GM12864 (cell line): Measurements from ENCODE around the gene NANOS2.

Source experiments
- DNase-seq: peaks from one replicate; pipeline ENCODE4 v3.0.0-alpha.2; 2011; ENCODE audit warnings: low read depth
- H3K4me3 ChIP-seq: 2 replicates; pipeline ENCODE4 v1.5.1; 2011; ENCODE audit warnings: mild to moderate bottlenecking, low read depth, low read length, control low read depth
- CTCF ChIP-seq: IDR thresholded peaks from 2 replicates; pipeline ENCODE4 v1.5.1; 2011; ENCODE audit warnings: low read depth, mild to moderate bottlenecking, moderate library complexity, low read length, control low read depth, inconsistent platforms; ENCODE audit errors: missing control alignments

NANOS2 gene

GRCh38 chr19:45918721-45919120 is 4.1 kb upstream of the NANOS2 start:
- no peak for DNase-seq
- H3K4me3 ChIP-seq: no peak overlapping the region
- TF ChIP-seq CTCF: no peak

DNA sequence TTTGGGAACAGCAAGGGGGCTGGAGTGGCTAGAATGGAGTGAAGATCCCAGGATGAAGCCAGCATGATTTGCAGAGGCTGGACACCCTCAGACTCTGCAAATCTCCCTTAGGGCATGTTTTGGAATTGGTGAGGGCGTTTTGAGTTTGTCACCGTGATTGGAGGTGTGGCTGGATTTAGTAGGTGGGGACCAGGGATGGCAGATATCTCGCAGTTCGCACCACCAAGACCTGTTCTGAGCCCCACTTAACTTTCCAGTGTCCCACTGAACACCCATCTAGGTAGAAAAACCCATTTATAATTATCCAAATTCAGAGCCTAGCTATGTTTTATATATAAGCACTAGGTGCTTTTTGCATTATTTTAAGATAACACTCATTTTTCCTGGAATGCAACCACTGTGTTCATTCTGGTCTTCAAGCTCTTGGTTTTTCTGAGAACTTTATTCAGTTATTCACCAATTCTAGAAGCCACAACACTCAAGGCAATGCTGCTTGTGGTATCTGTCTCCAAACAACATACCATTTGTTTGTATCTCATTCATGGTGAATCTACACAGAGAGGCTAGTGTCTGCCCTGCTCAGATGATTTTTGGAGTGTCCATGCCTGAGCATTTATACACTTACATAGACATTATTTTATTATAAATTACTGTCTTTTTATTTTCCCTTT is 3.0 kb upstream of the NANOS2 start:
- DNase-seq: no peak
- TF ChIP-seq CTCF: no peak
- H3K4me3 ChIP-seq: no peak overlapping the region

DNA sequence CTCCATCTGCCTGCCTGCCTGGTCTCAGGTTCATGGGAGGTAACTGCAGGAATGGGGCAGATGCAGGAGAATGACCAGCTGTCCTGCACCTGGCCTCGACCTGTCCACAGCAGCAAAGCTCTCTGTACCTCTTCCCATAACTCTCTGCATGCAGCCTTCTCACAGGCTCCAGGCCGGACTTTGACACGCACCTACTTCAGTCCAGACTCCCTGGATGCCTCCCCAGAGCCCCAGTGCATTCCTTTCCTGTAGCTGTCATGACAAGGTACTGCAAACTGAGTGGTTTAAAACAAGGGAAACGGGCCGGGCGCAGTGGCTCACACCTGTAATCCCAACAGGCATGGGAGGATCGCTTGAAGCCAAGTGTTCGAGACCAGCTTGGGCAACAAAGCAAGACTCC is 3.3 kb downstream of the NANOS2 start:
- no peak overlapping the region for H3K4me3 ChIP-seq
- TF ChIP-seq CTCF: no peak
- no peak for DNase-seq

- no peak for DNase-seq
- H3K4me3 ChIP-seq: no peak overlapping the region
- TF ChIP-seq CTCF: no peak
Observed at GRCh38 chr19:45908956-45909355, 5.6 kb downstream of the NANOS2 start.

DNA sequence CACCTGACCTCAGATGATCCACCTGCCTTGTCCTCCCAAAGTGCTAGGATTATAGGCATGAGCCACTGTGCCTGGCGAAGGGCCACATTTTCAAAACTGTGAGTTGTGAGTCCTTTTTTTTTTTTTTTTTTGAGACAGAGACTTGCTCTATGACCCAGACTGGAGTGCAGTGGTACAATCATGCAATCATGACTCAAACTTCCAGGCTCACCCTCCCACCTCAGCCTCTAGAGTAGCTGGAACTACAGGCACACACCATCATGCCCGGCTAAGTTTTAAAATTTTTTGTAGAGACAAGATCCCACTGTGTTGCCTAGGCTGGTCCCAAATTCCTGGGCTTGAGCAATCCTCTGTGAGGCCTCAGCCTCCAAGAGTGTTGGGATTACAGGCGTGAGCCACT is 8.4 kb downstream of the NANOS2 start:
- no peak for TF ChIP-seq CTCF
- DNase-seq: no peak
- no peak overlapping the region for H3K4me3 ChIP-seq

- no peak for TF ChIP-seq CTCF
- DNase-seq: no peak
- H3K4me3 ChIP-seq: no peak overlapping the region
Observed at GRCh38 chr19:45905011-45905410, 9.6 kb downstream of the NANOS2 start.
